ENCODE data around the gene UFSP2.

UFSP2 gene

DNA sequence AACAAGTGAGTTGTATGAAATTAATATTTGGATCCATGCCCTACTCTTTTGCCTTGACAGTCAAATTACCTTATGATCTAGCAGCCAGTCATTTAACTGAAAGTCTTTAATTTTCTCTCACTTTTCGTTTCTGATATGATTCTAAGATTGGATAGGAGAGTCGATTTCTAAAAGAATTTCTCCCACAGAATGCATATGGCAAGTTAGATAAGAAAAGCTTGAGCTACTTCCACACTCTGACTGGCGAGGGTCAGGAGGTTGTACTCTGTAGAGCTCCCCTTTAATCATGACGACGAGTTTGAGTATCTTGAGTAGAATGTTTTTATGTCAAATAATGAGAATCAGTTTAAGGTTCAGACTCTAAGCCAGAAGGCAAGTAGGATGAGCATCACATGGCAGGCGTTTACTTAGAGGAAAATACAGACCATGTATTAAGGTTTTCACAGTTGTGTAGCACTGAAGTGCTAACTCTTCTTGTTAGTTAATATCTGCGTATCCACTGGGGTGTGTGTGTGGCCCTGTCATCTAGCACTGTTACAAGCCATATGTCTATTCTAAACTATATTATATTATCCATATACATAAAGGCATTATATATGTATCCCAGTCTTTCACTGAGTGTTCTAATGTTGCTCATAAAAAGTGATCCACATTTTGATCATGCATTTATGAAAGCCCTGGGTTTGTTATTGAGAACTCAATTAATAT, 67.9 kb downstream of the UFSP2 start:
- H3K27ac ChIP-seq: no peak overlapping the region
- TF ChIP-seq ZFX (IDR thresholded peaks at IDR 0.05; ENCODE audit: borderline replicate concordance): no peak
- TF ChIP-seq, protein P1, sequence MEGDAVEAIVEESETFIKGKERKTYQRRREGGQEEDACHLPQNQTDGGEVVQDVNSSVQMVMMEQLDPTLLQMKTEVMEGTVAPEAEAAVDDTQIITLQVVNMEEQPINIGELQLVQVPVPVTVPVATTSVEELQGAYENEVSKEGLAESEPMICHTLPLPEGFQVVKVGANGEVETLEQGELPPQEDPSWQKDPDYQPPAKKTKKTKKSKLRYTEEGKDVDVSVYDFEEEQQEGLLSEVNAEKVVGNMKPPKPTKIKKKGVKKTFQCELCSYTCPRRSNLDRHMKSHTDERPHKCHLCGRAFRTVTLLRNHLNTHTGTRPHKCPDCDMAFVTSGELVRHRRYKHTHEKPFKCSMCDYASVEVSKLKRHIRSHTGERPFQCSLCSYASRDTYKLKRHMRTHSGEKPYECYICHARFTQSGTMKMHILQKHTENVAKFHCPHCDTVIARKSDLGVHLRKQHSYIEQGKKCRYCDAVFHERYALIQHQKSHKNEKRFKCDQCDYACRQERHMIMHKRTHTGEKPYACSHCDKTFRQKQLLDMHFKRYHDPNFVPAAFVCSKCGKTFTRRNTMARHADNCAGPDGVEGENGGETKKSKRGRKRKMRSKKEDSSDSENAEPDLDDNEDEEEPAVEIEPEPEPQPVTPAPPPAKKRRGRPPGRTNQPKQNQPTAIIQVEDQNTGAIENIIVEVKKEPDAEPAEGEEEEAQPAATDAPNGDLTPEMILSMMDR (IDR thresholded peaks at IDR 0.05): no peak

DNA sequence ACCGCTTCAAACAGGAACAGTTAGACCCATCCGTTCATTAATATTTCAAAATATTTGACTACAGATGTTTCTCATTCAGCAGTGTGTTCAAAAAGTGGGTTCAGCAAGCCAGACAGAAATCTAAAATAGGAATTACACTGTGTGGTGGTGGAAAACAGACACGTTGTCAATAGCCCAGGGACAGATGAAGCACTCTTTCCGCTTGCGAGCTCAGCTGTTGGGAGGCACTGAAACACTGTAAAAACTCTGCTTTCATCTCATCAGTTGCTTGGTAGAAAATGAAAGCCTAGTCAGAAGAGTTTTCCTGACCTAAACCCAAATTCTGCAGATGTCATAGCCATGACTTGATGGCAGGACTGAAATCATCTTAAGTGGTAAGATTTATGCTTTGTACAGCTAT, 68.6 kb downstream of the UFSP2 start:
- H3K27ac ChIP-seq: no peak overlapping the region
- no peak for TF ChIP-seq ZFX (IDR thresholded peaks at IDR 0.05; ENCODE audit: borderline replicate concordance)
- TF ChIP-seq, protein P1 (IDR thresholded peaks at IDR 0.05): no peak

DNA sequence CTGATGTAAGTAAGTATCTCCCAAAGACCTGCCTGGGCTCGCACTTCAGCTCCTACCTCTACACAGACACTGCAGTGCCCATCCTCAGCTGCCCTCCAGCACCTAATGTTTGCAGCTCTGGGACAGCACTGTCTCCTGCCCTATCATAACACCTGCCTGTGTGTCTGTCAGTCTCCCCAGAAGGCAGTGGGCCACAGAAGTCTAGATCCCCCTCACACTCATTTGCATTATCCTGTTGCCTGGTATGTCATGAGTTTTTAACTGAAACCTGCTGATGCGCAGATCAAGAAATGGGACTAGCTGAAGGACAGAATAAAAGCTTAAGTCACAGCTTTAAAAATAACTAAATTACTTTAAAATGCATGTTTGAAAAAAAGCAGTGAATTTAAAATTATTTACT, 73.0 kb downstream of the UFSP2 start:
- no peak for TF ChIP-seq ZFX (IDR thresholded peaks at IDR 0.05; ENCODE audit: borderline replicate concordance)
- TF ChIP-seq, protein P1 (IDR thresholded peaks at IDR 0.05): no peak
- no peak overlapping the region for H3K27ac ChIP-seq

DNA sequence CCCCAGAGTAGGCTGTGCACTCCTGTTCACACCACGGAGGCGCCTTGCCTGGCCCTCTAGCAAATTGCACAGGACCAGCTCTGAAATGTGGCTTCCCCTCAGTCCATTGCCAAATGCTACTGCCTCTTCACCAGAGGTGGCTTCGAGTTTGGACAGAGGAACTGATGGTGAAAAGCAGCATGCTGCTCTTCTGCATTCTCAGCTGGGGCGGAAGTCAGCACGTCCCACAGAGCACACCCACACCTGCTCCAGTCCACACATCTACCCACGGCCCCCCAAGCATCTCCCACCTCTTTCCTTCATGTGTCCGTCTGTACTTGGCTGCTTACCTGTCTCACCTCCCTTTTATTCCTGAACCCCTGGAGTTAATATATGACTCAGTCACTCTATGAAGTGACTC, 73.6 kb downstream of the UFSP2 start:
- H3K27ac ChIP-seq: no peak overlapping the region
- TF ChIP-seq ZFX (IDR thresholded peaks at IDR 0.05; ENCODE audit: borderline replicate concordance): no peak
- TF ChIP-seq, protein P1 (IDR thresholded peaks at IDR 0.05): no peak

DNA sequence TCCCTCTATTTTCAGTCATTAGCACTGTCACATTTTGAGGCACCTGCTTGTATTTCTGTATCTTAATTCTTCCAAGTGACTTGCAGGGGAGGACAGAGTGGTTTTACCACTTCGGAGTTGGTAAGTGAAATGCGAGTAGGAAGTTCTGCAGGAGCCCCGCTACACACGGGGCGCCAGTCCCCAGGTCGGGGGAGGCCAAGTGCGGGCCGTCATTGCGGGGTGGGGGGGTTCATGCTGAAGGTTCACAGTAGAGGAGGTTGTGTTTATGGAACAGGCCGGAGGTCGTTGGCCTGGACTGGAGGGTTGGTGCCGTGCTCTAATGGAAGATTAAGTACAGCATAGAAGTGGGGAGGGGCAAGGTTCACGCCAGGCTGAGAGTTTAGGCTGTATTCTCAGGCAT, 74.1 kb downstream of the UFSP2 start:
- H3K27ac ChIP-seq: no peak overlapping the region
- TF ChIP-seq ZFX (IDR thresholded peaks at IDR 0.05; ENCODE audit: borderline replicate concordance): no peak

Measured in 22Rv1 (cell line).